IPS-20b (cell line): Measurements from ENCODE around the gene LRRC73.

Experiments used
- H3K27ac ChIP-seq: one replicate; pipeline ENCODE4 v1.5.1; 2013; ENCODE audit warnings: low read length
- H3K27me3 ChIP-seq: 2 replicates; pipeline ENCODE4 v1.6.1; 2013; ENCODE audit warnings: mild to moderate bottlenecking, low read length, inconsistent platforms; ENCODE audit not compliant: insufficient read depth
- H3K36me3 ChIP-seq: 2 replicates; pipeline ENCODE4 v1.6.1; 2013; ENCODE audit warnings: low read depth, mild to moderate bottlenecking, inconsistent platforms, low read length, moderate library complexity; ENCODE audit not compliant: insufficient read depth
- H3K4me1 ChIP-seq: 2 replicates; pipeline ENCODE4 v1.6.1; 2013; ENCODE audit warnings: mild to moderate bottlenecking, control low read depth, inconsistent platforms, low read length, moderate library complexity; ENCODE audit not compliant: insufficient read depth
- H3K4me3 ChIP-seq: 2 replicates; pipeline ENCODE4 v1.5.1; 2013; ENCODE audit warnings: mild to moderate bottlenecking, low read length, inconsistent platforms
- H3K9ac ChIP-seq: 2 replicates; pipeline ENCODE4 v1.6.1; 2013; ENCODE audit warnings: low read depth, mild to moderate bottlenecking, inconsistent platforms, low read length, moderate library complexity
- H3K9me3 ChIP-seq: 2 replicates; pipeline ENCODE4 v1.6.1; 2013; ENCODE audit warnings: mild to moderate bottlenecking, low read depth, low read length, inconsistent platforms; ENCODE audit not compliant: insufficient read depth

Gene LRRC73

GRCh38 chr6:43488667-43489276 is 21.4 kb downstream of the LRRC73 start:
- peaks cover 11% of the 10 kb centered on the region; the same call in 1 of the 2 replicates for H3K36me3 ChIP-seq
- H3K27me3 ChIP-seq, result no peaks in the 10 kb centered on the region
- peaks cover 11% of the 10 kb centered on the region for H3K4me1 ChIP-seq
- no peak overlapping the region for H3K9ac ChIP-seq
- no peaks in the 10 kb centered on the region for H3K9me3 ChIP-seq
- H3K4me3 ChIP-seq, result no peak overlapping the region
- no peak overlapping the region for H3K27ac ChIP-seq

GRCh38 chr6:43481591-43482236 is 28.4 kb downstream of the LRRC73 start:
- Histone ChIP-seq H3K27ac (no peak overlapping the region), H3K4me3 (no peak overlapping the region), H3K9ac (peak overlapping the region; percentile 33; the same call in 1 of the 2 replicates)

GRCh38 chr6:43481075-43481474 is 29.1 kb downstream of the LRRC73 start:
- H3K4me3 ChIP-seq, result no peak overlapping the region
- no peaks in the 10 kb centered on the region for H3K27me3 ChIP-seq
- H3K9me3 ChIP-seq, result no peaks in the 10 kb centered on the region
- peaks cover 32% of the 10 kb centered on the region for H3K4me1 ChIP-seq
- no peak overlapping the region for H3K27ac ChIP-seq
- no peak overlapping the region for H3K9ac ChIP-seq
- peaks cover 6% of the 10 kb centered on the region; the same call in 1 of the 2 replicates for H3K36me3 ChIP-seq

More at GRCh38 chr6:43481591-43482236, 28.4 kb downstream of the LRRC73 start:
- peaks cover 7% of the 10 kb centered on the region; the same call in 1 of the 2 replicates for H3K36me3 ChIP-seq
- H3K27me3 ChIP-seq, result no peaks in the 10 kb centered on the region
- H3K4me1 ChIP-seq, result peaks cover 30% of the 10 kb centered on the region
- no peaks in the 10 kb centered on the region for H3K9me3 ChIP-seq

GRCh38 chr6:43478008-43478372 is 32.2 kb downstream of the LRRC73 start:
- Histone ChIP-seq H3K36me3 (no peaks in the 10 kb centered on the region), H3K4me1 (peaks cover 32% of the 10 kb centered on the region), H3K27me3 (no peaks in the 10 kb centered on the region), H3K4me3 (peak overlapping the region; percentile 91), H3K9ac (peak overlapping the region; percentile 85), H3K27ac (peak overlapping the region; percentile 48), H3K9me3 (no peaks in the 10 kb centered on the region)

GRCh38 chr6:43477235-43478007 is 32.7 kb downstream of the LRRC73 start, which contains the start of gene TJAP1:
TSS of gene TJAP1 (plus strand) at chr6:43477570. CDS start at chr6:43499002, 21,432 bp downstream.
- peak within 1 kb of the TSS; percentile 91 for H3K4me3 ChIP-seq
- H3K9ac ChIP-seq, result peak within 1 kb of the TSS; percentile 85
- peaks cover 29% of the 10 kb centered on the region for H3K4me1 ChIP-seq
- H3K9me3 ChIP-seq, result no peaks in the 10 kb centered on the region
- H3K36me3 ChIP-seq, result no peaks in the 10 kb centered on the region
- H3K27me3 ChIP-seq, result no peaks in the 10 kb centered on the region
- H3K27ac ChIP-seq, result peak within 1 kb of the TSS; percentile 48

- Histone ChIP-seq H3K9me3 (no peaks in the 10 kb centered on the region), H3K9ac (peak overlapping the region; percentile 85; the same call in 1 of the 2 replicates), H3K27ac (peak overlapping the region; percentile 7), H3K4me3 (peak overlapping the region; percentile 91), H3K4me1 (peaks cover 22% of the 10 kb centered on the region), H3K27me3 (no peaks in the 10 kb centered on the region), H3K36me3 (no peaks in the 10 kb centered on the region)
Observed at GRCh38 chr6:43476746-43477145, 33.4 kb downstream of the LRRC73 start.

- H3K27me3 ChIP-seq, result no peaks in the 10 kb centered on the region
- H3K9me3 ChIP-seq, result no peaks in the 10 kb centered on the region
- no peak overlapping the region for H3K4me3 ChIP-seq
- H3K9ac ChIP-seq, result no peak overlapping the region
- H3K27ac ChIP-seq, result no peak overlapping the region
- H3K36me3 ChIP-seq, result no peaks in the 10 kb centered on the region
- peaks cover 14% of the 10 kb centered on the region for H3K4me1 ChIP-seq
Observed at GRCh38 chr6:43475516-43475915, 34.6 kb downstream of the LRRC73 start.

GRCh38 chr6:43472515-43472914 is 37.6 kb downstream of the LRRC73 start:
- peaks cover 9% of the 10 kb centered on the region for H3K4me1 ChIP-seq
- no peak overlapping the region for H3K27ac ChIP-seq
- no peaks in the 10 kb centered on the region for H3K36me3 ChIP-seq
- no peak overlapping the region for H3K9ac ChIP-seq
- no peaks in the 10 kb centered on the region for H3K27me3 ChIP-seq
- no peak overlapping the region for H3K4me3 ChIP-seq
- no peaks in the 10 kb centered on the region for H3K9me3 ChIP-seq

- Histone ChIP-seq H3K27ac (no peak overlapping the region), H3K4me1 (peaks cover 3% of the 10 kb centered on the region), H3K9ac (no peak overlapping the region), H3K27me3 (no peaks in the 10 kb centered on the region), H3K9me3 (no peaks in the 10 kb centered on the region), H3K36me3 (no peaks in the 10 kb centered on the region), H3K4me3 (no peak overlapping the region)
Observed at GRCh38 chr6:43471399-43471798, 38.7 kb downstream of the LRRC73 start.

GRCh38 chr6:43469947-43470346 is 40.2 kb downstream of the LRRC73 start:
- Histone ChIP-seq H3K27me3 (no peaks in the 10 kb centered on the region), H3K4me1 (peaks cover 3% of the 10 kb centered on the region), H3K9ac (no peak overlapping the region), H3K4me3 (no peak overlapping the region), H3K36me3 (no peaks in the 10 kb centered on the region), H3K27ac (no peak overlapping the region), H3K9me3 (no peaks in the 10 kb centered on the region)

- H3K4me1 ChIP-seq, result peaks cover 3% of the 10 kb centered on the region
- no peak overlapping the region; the same call in 1 of the 2 replicates for H3K9ac ChIP-seq
- no peaks in the 10 kb centered on the region for H3K36me3 ChIP-seq
Observed at GRCh38 chr6:43468748-43469681, 41.1 kb downstream of the LRRC73 start.

More at GRCh38 chr6:43468748-43469681, 41.1 kb downstream of the LRRC73 start:
- H3K9me3 ChIP-seq, result no peaks in the 10 kb centered on the region
- H3K4me3 ChIP-seq, result no peak overlapping the region
- H3K27ac ChIP-seq, result no peak overlapping the region
- no peaks in the 10 kb centered on the region for H3K27me3 ChIP-seq
